ENCODE results near the gene PTRH1. TPM values are rescaled to one million over a fixed set of nuclear protein-coding genes. Genes with fewer than 3 reads are reported as not detected.

PTRH1 gene
- total RNA-seq, 1 experiment from 2014 or later, result 16.9 TPM

DNA sequence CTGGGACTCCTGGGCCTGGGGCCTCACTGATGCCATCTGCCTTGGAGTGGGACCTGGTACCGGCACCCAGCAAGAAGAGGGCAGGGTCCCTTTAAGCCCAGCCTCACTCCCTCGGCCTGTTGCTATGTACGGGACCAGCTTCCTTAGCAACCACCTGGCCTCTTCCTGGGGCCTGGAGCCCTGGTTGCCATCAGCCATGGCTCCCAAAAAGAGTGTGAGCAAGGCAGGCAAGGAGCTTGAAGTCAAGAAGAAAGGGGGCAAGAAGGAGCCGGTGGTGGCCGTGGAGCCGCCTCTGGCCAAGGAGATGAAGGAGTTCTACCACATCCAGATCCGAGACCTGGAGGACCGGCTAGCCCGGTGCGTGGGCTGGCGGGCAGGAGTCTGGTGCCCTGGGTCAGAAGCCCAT is 8.6 kb downstream of the PTRH1 start, which contains the start of gene CFAP157:
TSS of gene CFAP157 (plus strand) at position 153 of the 406 bp plus-strand sequence. CDS start at position 197, 44 bp downstream.
- Mint-ChIP-seq H3K36me3 (no peaks in the 10 kb centered on the region), H3K4me3 (peak within 1 kb of the TSS; percentile 53), H3K27me3 (ENCODE audit: low read depth) (no peaks in the 10 kb centered on the region), H3K9me3 (peaks cover 3% of the 10 kb centered on the region), H3K27ac (no peak within 1 kb of the TSS), H3K4me1 (peaks cover 20% of the 10 kb centered on the region)
- ATAC-seq, result peak; percentile 84
- ChIA-PET POLR2A (interaction anchor here (1.4 kb wide), 1 partner anchor 28 kb away, joined by 3 read pairs; no protein-coding TSS in a partner anchor), CTCF (interaction anchor here (0.7 to 5.8 kb wide), 7 partner anchors 9 to 418 kb away, joined by 3 to 56 read pairs (median 5); partner anchors contain the start of genes PTRH1, TOR2A and TTC16)
- no peak for TF ChIP-seq ZBTB21 (CRISPR knock-in tag; IDR thresholded peaks at IDR 0.05; ENCODE audit: borderline replicate concordance)
- TF ChIP-seq, protein P1, sequence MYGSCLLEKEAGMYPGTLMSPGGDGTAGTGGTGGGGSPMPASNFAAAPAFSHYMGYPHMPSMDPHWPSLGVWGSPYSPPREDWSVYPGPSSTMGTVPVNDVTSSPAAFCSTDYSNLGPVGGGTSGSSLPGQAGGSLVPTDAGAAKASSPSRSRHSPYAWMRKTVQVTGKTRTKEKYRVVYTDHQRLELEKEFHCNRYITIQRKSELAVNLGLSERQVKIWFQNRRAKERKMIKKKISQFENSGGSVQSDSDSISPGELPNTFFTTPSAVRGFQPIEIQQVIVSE (CRISPR knock-in tag; IDR thresholded peaks at IDR 0.05; ENCODE audit: borderline replicate concordance), result no peak
- no peak for TF ChIP-seq ZNF317 (CRISPR knock-in tag; IDR thresholded peaks at IDR 0.05; ENCODE audit: borderline replicate concordance, low read depth)
- TF ChIP-seq FOXP1 (CRISPR knock-in tag; IDR thresholded peaks at IDR 0.05; ENCODE audit: borderline replicate concordance), result peak; percentile 50; the same call in 1 of the 2 replicates
- TF ChIP-seq SMAD4 (CRISPR knock-in tag; IDR thresholded peaks at IDR 0.05), result no peak
- peak; percentile 59 for DNase-seq (ENCODE audit: low spot score)

- no peak for DNase-seq (ENCODE audit: low spot score)
- H3K27ac Mint-ChIP-seq, result no peak overlapping the region
- no peaks in the 10 kb centered on the region for H3K36me3 Mint-ChIP-seq
- TF ChIP-seq, protein P2, sequence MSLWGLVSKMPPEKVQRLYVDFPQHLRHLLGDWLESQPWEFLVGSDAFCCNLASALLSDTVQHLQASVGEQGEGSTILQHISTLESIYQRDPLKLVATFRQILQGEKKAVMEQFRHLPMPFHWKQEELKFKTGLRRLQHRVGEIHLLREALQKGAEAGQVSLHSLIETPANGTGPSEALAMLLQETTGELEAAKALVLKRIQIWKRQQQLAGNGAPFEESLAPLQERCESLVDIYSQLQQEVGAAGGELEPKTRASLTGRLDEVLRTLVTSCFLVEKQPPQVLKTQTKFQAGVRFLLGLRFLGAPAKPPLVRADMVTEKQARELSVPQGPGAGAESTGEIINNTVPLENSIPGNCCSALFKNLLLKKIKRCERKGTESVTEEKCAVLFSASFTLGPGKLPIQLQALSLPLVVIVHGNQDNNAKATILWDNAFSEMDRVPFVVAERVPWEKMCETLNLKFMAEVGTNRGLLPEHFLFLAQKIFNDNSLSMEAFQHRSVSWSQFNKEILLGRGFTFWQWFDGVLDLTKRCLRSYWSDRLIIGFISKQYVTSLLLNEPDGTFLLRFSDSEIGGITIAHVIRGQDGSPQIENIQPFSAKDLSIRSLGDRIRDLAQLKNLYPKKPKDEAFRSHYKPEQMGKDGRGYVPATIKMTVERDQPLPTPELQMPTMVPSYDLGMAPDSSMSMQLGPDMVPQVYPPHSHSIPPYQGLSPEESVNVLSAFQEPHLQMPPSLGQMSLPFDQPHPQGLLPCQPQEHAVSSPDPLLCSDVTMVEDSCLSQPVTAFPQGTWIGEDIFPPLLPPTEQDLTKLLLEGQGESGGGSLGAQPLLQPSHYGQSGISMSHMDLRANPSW (CRISPR knock-in tag; conservative IDR thresholded peaks at IDR 0.05; ENCODE audit: low read depth), result no peak
- TF ChIP-seq AR (CRISPR knock-in tag; IDR thresholded peaks at IDR 0.05) (no peak), GTF2I (CRISPR knock-in tag; conservative IDR thresholded peaks at IDR 0.05) (no peak), MXD4 (CRISPR knock-in tag; IDR thresholded peaks at IDR 0.05; ENCODE audit: borderline replicate concordance) (no peak), ZNF416 (CRISPR knock-in tag; IDR thresholded peaks at IDR 0.05) (no peak), PRDM15 (CRISPR knock-in tag; IDR thresholded peaks at IDR 0.05) (no peak)
- TF ChIP-seq, protein P3, sequence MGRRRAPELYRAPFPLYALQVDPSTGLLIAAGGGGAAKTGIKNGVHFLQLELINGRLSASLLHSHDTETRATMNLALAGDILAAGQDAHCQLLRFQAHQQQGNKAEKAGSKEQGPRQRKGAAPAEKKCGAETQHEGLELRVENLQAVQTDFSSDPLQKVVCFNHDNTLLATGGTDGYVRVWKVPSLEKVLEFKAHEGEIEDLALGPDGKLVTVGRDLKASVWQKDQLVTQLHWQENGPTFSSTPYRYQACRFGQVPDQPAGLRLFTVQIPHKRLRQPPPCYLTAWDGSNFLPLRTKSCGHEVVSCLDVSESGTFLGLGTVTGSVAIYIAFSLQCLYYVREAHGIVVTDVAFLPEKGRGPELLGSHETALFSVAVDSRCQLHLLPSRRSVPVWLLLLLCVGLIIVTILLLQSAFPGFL (CRISPR knock-in tag; IDR thresholded peaks at IDR 0.05; ENCODE audit: borderline replicate concordance), result no peak
- ChIA-PET CTCF (interaction anchor here (0.8 to 5.8 kb wide), 8 partner anchors 10 to 202 kb away, joined by 3 to 56 read pairs (median 4); partner anchors contain the start of genes PTRH1, TOR2A and TTC16), POLR2A (interaction anchor here (1.4 kb wide), 1 partner anchor 29 kb away, joined by 3 read pairs; no protein-coding TSS in a partner anchor)
- no peak for ATAC-seq
- H3K4me1 Mint-ChIP-seq, result peaks cover 12% of the 10 kb centered on the region
- H3K27me3 Mint-ChIP-seq (ENCODE audit: low read depth), result no peaks in the 10 kb centered on the region
- no peak overlapping the region for H3K4me3 Mint-ChIP-seq
- peaks cover 3% of the 10 kb centered on the region for H3K9me3 Mint-ChIP-seq
Observed at GRCh38 chr9:127705577-127706379, 9.7 kb downstream of the PTRH1 start.

All from WTC11 (cell line).